Central memory CD8-positive, alpha-beta T cell (primary cell): Measurements from ENCODE around the gene NUTM1.

Source experiments
- ATAC-seq: fragments of 150-1000 bp; cut with Tn5 transposase; replicated peaks from 2 replicates; pipeline ENCODE4 v1.10.0; 2022; ENCODE audit warnings: mild to moderate bottlenecking, moderate FRiP score, moderate number of reproducible peaks; ENCODE audit not compliant: poor library complexity, severe bottlenecking; ENCODE audit errors: extremely low read depth
- DNase-seq, 2 donors: peaks; one replicate each; pipeline ENCODE4 v3.0.0; 2021; ENCODE audit warnings: low spot score in 2 of 2
- H3K27ac Mint-ChIP-seq: one replicate; pipeline ENCODE4 v1.8.0; 2022; ENCODE audit warnings: low read depth, mild to moderate bottlenecking, moderate library complexity, mixed read lengths
- H3K27me3 Mint-ChIP-seq: one replicate; pipeline ENCODE4 v1.8.0; 2022; ENCODE audit warnings: mixed read lengths
- H3K36me3 Mint-ChIP-seq: one replicate; pipeline ENCODE4 v1.8.0; 2022; ENCODE audit warnings: mild to moderate bottlenecking, moderate library complexity, mixed read lengths; ENCODE audit not compliant: insufficient read depth
- H3K4me1 Mint-ChIP-seq: one replicate; pipeline ENCODE4 v1.8.0; 2022; ENCODE audit warnings: mixed read lengths
- H3K4me3 Mint-ChIP-seq: one replicate; pipeline ENCODE4 v1.8.0; 2022; ENCODE audit warnings: mild to moderate bottlenecking, moderate library complexity, mixed read lengths
- H3K9me3 Mint-ChIP-seq: one replicate; pipeline ENCODE4 v1.8.0; 2022; ENCODE audit warnings: mixed read lengths

Gene NUTM1, protein sequence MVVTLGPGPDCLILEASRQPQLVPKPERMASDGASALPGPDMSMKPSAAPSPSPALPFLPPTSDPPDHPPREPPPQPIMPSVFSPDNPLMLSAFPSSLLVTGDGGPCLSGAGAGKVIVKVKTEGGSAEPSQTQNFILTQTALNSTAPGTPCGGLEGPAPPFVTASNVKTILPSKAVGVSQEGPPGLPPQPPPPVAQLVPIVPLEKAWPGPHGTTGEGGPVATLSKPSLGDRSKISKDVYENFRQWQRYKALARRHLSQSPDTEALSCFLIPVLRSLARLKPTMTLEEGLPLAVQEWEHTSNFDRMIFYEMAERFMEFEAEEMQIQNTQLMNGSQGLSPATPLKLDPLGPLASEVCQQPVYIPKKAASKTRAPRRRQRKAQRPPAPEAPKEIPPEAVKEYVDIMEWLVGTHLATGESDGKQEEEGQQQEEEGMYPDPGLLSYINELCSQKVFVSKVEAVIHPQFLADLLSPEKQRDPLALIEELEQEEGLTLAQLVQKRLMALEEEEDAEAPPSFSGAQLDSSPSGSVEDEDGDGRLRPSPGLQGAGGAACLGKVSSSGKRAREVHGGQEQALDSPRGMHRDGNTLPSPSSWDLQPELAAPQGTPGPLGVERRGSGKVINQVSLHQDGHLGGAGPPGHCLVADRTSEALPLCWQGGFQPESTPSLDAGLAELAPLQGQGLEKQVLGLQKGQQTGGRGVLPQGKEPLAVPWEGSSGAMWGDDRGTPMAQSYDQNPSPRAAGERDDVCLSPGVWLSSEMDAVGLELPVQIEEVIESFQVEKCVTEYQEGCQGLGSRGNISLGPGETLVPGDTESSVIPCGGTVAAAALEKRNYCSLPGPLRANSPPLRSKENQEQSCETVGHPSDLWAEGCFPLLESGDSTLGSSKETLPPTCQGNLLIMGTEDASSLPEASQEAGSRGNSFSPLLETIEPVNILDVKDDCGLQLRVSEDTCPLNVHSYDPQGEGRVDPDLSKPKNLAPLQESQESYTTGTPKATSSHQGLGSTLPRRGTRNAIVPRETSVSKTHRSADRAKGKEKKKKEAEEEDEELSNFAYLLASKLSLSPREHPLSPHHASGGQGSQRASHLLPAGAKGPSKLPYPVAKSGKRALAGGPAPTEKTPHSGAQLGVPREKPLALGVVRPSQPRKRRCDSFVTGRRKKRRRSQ

DNA sequence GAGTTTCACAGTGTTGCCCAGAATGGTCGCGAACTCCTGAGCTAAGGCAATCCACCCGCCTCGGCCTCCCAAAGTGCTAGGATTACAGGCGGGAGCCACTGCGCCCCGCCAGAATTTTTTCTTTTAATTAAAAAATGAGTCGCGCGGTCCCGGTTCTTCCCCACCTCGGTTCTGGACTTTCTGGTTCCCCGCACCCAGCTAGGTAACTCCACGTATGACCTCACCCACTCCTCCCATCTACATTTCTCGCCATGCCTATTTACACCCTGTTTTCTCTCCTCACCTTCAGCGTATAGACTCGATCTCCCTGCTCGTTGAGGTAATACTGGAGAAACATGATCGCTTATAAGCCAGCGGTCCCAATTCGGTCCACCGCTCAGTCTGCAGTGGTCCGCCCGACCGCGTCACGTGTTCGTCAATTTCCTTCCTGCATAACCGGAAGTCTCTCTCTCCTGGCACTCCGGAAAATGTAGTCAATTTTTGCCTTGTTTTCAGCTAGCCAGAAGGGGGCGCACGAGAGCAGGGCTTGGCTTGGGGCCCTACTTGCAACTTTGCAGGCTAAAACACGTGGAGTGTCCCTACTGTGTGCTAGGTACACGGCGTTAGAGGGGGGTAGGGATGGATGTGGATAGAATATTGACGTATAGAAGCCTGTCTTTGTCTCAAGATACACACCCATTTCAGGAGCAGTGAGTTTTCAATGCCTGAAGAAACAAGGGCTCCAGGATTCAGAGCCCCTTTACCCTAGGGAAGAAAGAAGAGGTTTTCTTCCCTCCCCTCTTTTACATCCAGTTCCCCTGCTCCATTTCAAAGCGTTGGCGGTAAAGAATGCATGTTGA, at the start of gene NUTM1, which contains the start of gene NOP10:
NUTM1 (plus strand) TSS at position 579 of the 839 bp plus-strand sequence. CDS start 382 bp downstream, outside the sequence.
NOP10 (minus strand) TSS at position 400 of the 839 bp plus-strand sequence; CDS start at position 337, 63 bp downstream.
- no peak within 1 kb of the TSS for H3K27ac Mint-ChIP-seq
- H3K4me1 Mint-ChIP-seq, result peaks cover 10% of the 10 kb centered on the region
- peaks cover 16% of the 10 kb centered on the region for H3K36me3 Mint-ChIP-seq
- DNase-seq, result peak; percentile 85 to 95
- peak; percentile 85 for ATAC-seq
- no peak within 1 kb of the TSS for H3K4me3 Mint-ChIP-seq
- H3K27me3 Mint-ChIP-seq, result no peaks in the 10 kb centered on the region
- no peaks in the 10 kb centered on the region for H3K9me3 Mint-ChIP-seq

DNA sequence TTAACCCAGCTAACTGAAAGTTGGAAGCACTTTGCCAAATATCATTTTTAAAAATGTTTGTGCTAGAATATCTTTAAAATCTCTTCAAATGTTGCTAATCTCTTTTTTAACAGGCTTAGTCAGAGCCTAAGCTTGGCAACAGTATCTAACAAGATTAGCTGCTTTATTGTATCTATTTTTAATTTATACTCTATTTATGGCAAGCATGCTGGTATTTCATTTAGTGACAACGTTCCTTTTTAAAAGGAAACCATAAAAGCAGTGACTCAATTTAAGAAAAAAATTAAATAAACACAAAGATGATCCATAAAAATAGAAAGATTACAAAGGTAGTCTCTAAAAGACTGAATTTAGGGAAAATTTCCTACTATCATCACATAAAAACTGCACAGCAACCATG, 46.1 kb upstream of the NUTM1 start:
- no peak for DNase-seq
- ATAC-seq, result no peak

DNA sequence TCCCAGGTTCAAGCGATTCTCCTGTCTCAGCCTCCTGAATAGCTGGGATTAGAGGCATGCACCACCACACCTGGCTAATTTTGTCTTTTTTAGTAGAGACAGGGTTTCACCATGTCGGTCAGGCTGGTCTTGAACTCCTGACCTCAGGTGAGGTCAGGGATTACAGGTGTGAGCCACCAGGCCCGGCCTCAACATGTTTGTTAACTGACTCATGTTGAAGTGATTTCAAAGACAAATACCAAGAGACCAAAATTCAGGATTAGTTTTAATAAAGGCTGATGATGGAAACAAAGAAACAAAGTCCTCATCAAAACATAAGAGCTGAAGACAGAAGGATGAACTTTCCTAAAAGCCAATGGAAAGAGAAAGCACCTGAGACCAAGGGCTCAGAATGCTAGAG, 42.1 kb upstream of the NUTM1 start:
- Mint-ChIP-seq H3K4me1 (peaks cover 16% of the 10 kb centered on the region), H3K27me3 (no peaks in the 10 kb centered on the region), H3K36me3 (peaks cover 5% of the 10 kb centered on the region), H3K9me3 (no peaks in the 10 kb centered on the region), H3K27ac (no peak overlapping the region), H3K4me3 (no peak overlapping the region)
- ATAC-seq, result no peak
- DNase-seq, result no peak

More for the DNA sequence above, 46.1 kb upstream of the NUTM1 start:
- no peak overlapping the region for H3K4me3 Mint-ChIP-seq
- H3K4me1 Mint-ChIP-seq, result peaks cover 18% of the 10 kb centered on the region
- peaks cover 5% of the 10 kb centered on the region for H3K36me3 Mint-ChIP-seq
- H3K27ac Mint-ChIP-seq, result no peak overlapping the region
- no peaks in the 10 kb centered on the region for H3K9me3 Mint-ChIP-seq
- no peaks in the 10 kb centered on the region for H3K27me3 Mint-ChIP-seq

DNA sequence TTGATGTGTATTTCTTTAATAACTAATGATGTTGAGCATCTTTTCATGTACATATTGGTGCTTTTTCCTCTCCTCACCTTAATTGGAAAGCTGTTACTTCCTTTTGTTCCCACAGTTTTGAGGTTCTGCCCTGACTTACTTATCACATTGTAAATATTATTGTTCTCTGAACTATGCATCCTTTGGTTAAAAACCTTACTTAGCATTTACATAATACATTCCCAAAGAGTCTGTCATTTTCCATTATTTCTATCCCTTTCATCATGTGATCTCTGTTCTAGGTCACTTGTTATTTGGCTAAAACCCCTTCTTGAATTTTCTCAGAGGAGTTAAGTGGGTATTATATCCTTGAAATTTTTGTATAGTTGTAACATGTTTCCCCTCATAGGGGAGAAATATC, 38.5 kb upstream of the NUTM1 start:
- Mint-ChIP-seq H3K4me3 (no peak overlapping the region), H3K36me3 (peaks cover 5% of the 10 kb centered on the region), H3K27ac (no peak overlapping the region), H3K9me3 (no peaks in the 10 kb centered on the region), H3K27me3 (no peaks in the 10 kb centered on the region), H3K4me1 (peaks cover 4% of the 10 kb centered on the region)
- ATAC-seq (no peak), DNase-seq (no peak)

DNA sequence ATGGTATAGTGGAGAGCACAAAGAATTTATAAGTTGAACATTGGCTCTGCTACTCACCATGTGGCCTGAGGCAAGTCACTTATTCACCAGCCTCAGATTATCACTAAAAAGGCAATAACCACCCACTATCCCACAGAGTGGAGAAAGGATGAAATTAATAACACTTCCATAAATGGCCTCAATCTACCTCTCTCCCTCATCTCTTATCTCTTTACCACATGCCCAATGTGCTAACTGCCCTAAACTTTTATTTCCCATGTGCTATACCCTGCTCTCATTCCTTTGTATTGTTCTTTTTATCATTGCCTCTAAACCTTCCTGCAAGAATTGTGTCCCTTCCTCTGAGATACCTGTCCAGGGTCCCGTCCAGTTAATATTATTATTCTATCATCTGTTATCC, 31.6 kb upstream of the NUTM1 start:
- H3K4me1 Mint-ChIP-seq, result peaks cover 4% of the 10 kb centered on the region
- H3K36me3 Mint-ChIP-seq, result peaks cover 8% of the 10 kb centered on the region
- ATAC-seq (no peak), DNase-seq (no peak)
- H3K9me3 Mint-ChIP-seq, result no peaks in the 10 kb centered on the region
- no peak overlapping the region for H3K27ac Mint-ChIP-seq
- H3K4me3 Mint-ChIP-seq, result no peak overlapping the region
- H3K27me3 Mint-ChIP-seq, result no peaks in the 10 kb centered on the region

DNA sequence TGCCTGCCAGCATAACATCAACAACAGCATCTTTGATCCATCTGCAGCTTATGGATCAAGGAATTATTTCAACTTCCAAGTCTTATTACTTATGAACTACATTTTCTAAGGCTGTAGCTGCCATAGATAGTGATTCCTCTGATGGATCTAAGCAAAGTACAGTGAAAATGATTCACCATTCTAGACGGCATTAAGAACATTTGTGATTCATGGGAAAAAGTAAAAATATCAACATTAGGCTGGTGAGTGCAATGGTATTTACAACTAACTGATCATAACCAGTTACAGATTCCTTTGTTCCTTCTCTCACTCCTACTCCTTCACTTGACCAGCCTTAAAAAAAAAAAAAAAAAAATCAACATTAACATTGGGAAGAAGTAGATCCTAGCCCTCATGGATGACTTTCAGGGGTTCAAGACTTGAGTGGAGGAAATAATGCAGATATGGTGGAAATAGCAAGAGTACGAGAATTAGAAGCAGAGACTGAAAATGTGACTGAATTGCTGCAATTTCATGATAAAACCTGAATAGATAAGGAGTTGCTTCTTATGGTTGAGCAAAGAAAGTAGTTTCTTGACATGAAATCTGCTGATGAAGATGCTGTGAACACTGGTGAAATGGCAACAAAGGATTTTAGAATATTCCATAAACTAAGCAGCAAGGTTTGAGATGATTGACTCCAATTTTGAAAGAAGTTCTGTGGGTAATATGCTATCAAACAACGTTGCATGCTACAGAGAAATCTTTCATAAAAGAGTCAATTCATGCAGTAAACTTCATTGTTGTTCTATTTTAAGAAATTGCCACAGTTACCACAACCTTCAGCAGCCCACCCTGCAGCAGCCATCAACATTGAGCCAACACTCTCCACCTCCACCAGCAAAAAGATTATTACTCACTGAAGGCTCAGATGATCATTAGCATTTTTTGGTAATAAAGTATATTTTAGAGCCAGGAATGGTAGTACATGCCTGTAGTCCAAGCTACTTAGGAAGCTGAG, 28.3 kb upstream of the NUTM1 start:
- Mint-ChIP-seq H3K27ac (no peak overlapping the region), H3K27me3 (no peaks in the 10 kb centered on the region), H3K9me3 (no peaks in the 10 kb centered on the region), H3K4me1 (peaks cover 15% of the 10 kb centered on the region), H3K36me3 (peaks cover 10% of the 10 kb centered on the region), H3K4me3 (no peak overlapping the region)
- DNase-seq (no peak), ATAC-seq (no peak)

DNA sequence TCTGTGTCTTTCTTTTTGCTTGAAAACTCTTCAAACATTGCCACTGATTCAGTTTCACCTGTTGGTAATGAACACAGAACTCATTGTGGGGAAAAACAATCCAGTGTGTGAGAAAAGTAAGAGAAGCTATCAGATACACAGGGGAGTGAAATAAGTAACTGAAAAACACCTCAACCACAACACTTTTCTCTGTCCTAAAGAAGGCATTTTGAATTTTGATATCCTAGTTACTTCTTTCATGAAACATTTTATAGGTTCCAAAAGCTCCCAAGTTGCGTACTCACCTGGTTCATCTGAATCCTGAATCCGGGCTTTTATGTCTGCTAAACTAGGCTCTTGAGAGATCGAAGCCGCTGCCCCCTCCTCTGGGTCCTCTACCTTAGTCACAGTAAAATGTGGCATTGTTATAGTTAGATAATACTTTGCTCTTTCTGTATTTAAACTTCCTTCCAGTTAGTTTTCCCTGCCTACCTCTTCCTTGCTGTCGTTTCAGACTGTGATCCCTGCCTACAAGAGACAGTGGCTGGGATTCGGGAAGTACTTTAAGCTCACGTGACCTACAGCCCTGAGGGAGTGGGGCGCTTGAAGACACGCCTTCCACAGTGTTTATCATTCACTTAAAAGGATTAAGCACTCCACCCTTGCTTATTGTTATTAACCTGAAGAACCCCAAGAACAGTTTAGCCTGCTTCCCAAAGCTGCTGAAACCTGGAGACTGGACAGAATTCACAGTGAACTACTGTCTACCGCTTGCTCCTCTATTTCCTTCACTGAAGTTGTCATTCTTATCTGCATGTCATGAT, 24.6 kb upstream of the NUTM1 start:
- Mint-ChIP-seq H3K9me3 (no peaks in the 10 kb centered on the region), H3K27me3 (no peaks in the 10 kb centered on the region), H3K36me3 (peaks cover 6% of the 10 kb centered on the region), H3K4me3 (peak overlapping the region; percentile 84), H3K4me1 (peaks cover 11% of the 10 kb centered on the region), H3K27ac (peak overlapping the region; percentile 64)
- ATAC-seq (peak; percentile 52), DNase-seq (no peak)

DNA sequence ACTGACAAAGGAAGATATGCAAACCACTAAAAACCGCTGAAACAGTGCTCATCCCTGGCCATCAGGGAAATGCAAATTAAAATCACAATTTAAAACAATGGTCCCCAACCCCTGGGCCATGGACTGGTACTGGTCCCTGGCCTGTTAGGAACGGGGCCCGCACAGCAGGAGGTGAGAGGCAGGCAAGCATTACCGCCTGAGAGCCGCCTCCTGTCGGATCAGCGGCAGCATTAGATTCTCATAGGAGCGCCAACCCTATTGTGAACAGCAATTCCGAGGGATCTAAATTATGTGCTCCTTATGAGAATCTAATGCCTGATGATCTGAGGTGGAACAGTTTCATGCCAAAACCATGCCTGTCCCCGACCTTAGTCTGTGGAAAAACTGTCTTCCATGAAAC, 19.9 kb upstream of the NUTM1 start:
- DNase-seq, result no peak
- no peak for ATAC-seq
- H3K9me3 Mint-ChIP-seq, result no peaks in the 10 kb centered on the region
- no peak overlapping the region for H3K27ac Mint-ChIP-seq
- peaks cover 9% of the 10 kb centered on the region for H3K4me1 Mint-ChIP-seq
- H3K4me3 Mint-ChIP-seq, result no peak overlapping the region
- peaks cover under 1% of the 10 kb centered on the region for H3K36me3 Mint-ChIP-seq
- H3K27me3 Mint-ChIP-seq, result no peaks in the 10 kb centered on the region

DNA sequence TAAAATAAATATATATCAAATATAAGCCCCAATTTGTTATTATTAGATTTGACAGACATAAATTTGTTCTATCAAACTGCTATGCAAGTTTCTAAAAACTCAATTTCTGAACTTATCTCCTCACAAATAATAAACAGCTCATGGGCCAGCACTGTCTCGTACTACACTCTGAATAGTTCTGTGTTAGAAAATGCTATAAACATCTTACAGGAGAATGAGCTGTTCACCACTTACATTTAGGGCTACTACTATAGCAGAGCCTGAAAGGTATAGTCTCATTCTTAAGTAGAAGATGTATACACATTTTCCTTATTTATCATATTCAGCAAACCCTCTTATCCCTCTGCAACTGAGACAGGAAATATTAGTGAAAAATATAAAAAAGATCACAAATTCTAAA, 18.2 kb upstream of the NUTM1 start:
- Mint-ChIP-seq H3K27ac (no peak overlapping the region), H3K9me3 (no peaks in the 10 kb centered on the region), H3K36me3 (no peaks in the 10 kb centered on the region), H3K4me1 (peaks cover 11% of the 10 kb centered on the region), H3K27me3 (no peaks in the 10 kb centered on the region), H3K4me3 (no peak overlapping the region)
- ATAC-seq (no peak), DNase-seq (no peak)

DNA sequence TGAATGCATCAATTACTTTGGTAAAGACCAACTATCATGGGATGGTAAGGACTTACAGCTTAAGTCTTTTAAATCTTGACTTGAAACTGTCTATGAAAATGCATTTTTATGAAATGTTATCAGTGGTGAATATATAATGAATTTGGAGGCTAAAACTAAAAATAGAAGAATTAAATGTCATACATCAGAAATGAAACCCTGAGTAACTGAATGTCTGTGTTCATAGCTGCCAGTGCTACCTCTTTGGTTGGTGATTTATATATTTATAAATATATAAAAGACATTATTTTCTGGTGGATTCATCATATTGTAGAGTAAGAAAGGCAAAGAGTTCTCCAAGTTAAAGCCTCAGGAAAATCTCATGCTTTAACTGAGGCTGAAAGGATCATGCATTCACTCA, 17.7 kb upstream of the NUTM1 start:
- H3K4me3 Mint-ChIP-seq, result no peak overlapping the region
- no peak overlapping the region for H3K27ac Mint-ChIP-seq
- no peak for ATAC-seq
- peaks cover 14% of the 10 kb centered on the region for H3K4me1 Mint-ChIP-seq
- H3K36me3 Mint-ChIP-seq, result no peaks in the 10 kb centered on the region
- H3K9me3 Mint-ChIP-seq, result no peaks in the 10 kb centered on the region
- no peak for DNase-seq
- H3K27me3 Mint-ChIP-seq, result no peaks in the 10 kb centered on the region
